Pulmonary artery endothelial cell (primary cell): ENCODE measurements around the gene TMEM171. TPM values are rescaled to one million over a fixed set of nuclear protein-coding genes. Genes with fewer than 3 reads are reported as not detected.
A peak's percentile ranks its signal among the peaks of the same experiment; 100 is the strongest.

Experiments used
- DNase-seq: peaks from one replicate; pipeline ENCODE4 v3.0.0-alpha.2; 2011; ENCODE audit warnings: low read depth, low spot score
- total RNA-seq: library from RNA; depleted of rRNA; stranded (reverse); fragments of >200 nt; gene quantifications from 2 replicates; pipeline ENCODE4 v1.2.3, GENCODE V29; 2014

Gene TMEM171
- total RNA-seq, 1 donor from 2014 or later: 12.0 TPM

DNA sequence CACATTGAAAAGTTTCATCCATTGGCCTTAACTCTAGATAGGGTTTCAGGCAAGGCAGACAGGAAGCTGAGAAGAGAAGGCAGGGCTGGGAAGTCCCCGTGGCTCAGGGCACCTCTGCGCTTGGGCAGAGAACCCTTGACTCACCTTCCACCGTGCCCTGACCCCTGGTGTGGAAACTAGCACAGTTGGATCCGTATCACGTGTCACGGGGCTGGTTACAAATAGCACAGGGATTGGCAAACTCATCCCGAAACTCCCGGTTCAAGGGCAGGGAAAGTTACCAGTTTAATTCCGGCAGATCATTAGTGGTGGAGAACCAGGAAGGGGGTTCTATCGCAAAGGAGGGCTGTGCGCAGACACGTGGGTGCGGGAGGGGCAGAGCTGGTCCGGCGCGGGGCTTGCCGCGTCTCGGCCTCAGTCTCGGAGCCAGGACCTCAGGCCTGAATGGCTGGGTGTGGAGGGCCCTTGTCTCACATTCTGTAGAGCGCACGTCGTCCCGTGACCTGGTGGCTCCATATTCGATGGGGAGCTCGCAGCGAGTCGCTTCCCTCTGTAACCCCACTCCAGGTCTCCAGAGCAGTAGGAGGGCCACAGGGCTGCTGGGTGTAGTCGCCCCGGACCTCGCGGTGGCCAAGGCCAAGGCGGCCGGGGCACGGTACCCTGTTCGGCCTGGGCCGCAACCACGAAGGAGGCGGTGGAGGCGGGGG lies 771 bp upstream of the TMEM171 start:
- DNase-seq: no peak

DNA sequence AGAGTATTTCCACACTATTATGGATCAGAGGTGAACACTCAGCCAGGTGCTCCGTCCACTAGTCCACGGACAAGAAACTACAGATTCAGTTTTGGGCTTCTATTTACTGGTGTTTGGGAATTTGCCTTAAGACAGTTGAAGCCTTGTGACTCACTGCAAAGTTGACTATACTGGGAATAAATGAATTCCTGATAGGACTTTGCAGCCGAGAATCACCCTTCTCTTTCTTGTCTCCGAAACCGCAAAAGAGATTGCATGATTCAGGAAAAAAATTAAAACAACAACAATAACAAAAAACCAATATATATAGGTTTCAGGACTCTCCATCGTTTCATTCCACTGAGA lies 716 bp downstream of the TMEM171 start:
- DNase-seq: no peak

DNA sequence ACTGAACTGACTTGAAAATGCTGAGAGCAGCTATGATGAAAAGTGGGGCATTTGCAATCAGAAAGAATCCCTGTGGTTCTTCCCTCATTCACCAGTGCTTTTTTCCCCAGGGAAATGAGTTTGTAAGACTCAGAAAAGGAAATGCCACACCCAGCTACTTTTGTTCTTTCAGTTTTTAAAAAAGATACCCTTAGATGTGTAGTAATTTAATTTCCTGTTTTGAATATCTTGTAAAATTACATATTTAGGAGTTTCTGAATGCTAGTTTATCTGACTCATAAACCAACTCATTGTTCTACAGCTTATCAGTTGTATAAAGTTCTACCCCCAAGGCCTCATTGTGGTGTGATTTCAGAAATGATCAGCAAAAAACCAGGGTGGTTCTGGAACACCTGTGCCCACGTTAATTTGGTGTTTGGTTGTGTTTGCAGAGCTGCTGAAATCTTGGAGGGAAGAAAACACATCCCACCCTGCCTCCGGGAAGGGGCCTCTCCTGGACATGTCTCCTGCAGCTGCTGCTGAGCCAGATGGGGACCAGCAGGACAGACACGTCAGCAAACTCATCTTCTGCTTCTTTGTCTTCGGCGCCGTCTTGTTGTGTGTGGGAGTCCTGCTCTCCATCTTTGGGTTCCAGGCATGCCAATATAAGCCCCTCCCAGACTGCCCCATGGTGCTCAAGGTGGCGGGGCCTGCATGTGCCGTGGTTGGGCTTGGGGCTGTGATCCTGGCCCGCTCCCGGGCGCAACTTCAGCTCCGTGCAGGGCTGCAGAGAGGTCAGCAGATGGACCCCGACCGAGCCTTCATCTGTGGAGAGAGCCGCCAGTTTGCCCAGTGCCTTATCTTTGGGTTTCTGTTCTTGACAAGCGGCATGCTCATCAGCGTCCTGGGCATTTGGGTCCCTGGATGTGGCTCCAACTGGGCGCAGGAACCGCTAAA lies 2.8 kb downstream of the TMEM171 start:
- DNase-seq: peak; percentile 55

- no peak for DNase-seq
Observed at GRCh38 chr5:73125289-73125688, 4.9 kb downstream of the TMEM171 start.

DNA sequence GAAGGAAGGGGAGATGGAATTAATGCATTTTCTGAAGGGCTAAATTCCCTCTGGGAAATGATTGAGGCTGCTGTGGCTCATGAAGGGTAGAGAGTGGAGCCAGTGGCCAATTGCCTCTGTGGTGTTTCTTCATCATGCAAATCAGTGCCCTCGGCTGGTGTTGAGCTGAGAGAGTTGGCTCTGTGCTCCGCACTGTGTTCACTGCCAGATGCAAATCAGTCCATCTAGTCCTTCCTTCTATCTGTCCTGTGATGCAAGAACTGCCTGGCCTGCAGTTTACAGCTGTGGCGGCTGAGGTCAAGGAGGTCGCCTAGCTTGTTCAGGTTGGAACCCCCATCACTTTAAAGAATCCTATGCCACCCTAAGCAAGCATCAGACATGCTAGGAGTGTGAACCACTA lies 6.0 kb downstream of the TMEM171 start:
- DNase-seq: no peak

DNA sequence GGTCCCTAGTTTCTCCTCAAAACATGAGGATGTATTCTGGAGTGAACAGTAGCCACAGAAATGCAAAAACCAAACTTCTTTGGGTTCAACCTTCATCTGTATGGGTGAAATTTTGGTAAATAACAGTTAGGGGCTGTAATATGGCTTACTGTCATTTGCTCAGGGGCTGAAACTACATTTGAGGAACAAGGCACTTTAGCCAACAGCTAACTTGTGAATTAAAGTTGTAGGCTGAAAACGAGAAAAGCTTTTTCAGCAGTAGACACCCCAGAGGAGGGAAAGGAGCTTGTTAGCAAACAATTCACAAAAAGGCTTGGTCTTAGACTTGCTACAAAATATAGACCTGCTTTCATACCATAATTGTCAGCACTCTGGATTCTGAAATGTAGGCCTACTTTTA lies 6.6 kb downstream of the TMEM171 start:
- no peak for DNase-seq

GRCh38 chr5:73129143-73129542 lies 8.8 kb downstream of the TMEM171 start:
- no peak for DNase-seq

- no peak for DNase-seq
Observed at GRCh38 chr5:73130811-73131210, 10.4 kb downstream of the TMEM171 start.

GRCh38 chr5:73131711-73132425 lies 11.5 kb downstream of the TMEM171 start:
- no peak for DNase-seq

- no peak for DNase-seq
Observed at GRCh38 chr5:73132759-73133158, 12.4 kb downstream of the TMEM171 start.

DNA sequence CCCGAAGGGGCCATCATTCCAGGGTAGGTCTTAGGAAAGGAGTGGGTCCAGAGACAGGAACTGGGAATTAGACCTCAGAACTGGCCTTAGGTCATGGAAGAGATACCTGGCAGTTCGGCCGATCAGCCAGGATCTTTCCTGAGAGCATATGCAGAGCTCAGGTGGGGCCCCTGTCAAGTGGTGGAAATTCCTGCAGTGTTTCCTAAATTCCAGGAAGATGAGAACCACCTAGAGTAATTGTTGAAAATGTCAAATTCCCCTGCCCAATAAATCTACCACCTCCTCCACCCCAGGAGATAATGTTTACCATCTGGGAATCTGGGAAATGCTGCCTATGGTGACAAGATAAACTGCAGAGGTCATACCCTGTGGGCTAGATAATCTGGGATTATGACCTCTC lies 14.6 kb downstream of the TMEM171 start:
- DNase-seq: no peak

DNA sequence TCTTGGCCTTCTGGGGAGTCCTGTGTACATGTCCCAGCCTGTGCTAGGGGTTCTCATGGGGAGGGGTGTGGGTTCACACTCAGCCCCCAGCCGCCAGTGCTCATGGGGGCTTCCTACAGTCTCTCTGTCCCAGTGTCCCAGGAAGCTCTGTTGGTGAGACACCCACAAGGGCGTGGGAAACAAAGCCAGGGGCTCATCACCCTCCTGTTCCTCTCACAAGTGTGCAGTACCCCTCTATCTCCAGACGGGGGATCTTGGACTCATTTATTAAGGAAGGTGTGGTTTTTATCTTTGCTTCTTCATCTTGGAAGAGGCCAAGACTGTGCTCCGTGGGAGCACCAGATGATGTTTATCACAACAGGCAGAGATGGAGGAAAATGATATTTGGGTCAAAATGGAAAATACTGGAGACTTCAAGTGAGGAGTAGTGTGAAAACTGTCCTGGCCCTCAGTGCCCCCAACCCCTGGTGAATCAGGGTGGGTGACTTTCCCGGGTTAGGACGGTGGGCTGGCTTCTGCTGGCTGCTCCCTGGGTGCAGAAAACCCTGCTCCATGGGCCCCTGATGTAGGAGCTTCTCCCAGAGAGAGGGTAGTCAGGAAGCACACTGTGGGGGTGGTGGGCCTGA lies 15.2 kb downstream of the TMEM171 start:
- DNase-seq: no peak

DNA sequence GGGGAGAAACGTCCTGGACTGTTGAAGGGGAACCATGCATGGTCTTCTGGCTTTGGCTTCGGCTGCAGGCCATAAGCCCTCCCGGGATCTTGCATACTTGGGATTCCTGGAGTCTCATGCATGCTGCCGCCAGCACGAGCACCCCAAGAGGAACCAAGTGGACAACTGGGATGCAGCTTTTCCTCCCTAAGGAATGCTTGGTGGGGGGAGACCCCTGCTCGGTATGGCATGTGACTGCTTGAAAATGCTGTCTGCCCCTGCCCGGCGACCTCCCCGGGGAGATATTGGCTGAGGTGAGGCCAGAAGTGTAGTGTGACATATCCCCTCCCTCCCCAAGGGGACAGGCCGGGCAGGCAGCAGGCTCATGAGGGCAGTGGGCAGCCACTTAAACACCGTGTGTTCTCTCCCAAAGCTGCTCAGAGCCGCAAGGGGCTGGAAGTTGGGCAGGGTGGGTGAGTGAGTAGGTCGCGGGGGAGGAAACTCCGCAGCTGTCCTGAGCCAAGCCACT lies 15.7 kb downstream of the TMEM171 start:
- DNase-seq: no peak

DNA sequence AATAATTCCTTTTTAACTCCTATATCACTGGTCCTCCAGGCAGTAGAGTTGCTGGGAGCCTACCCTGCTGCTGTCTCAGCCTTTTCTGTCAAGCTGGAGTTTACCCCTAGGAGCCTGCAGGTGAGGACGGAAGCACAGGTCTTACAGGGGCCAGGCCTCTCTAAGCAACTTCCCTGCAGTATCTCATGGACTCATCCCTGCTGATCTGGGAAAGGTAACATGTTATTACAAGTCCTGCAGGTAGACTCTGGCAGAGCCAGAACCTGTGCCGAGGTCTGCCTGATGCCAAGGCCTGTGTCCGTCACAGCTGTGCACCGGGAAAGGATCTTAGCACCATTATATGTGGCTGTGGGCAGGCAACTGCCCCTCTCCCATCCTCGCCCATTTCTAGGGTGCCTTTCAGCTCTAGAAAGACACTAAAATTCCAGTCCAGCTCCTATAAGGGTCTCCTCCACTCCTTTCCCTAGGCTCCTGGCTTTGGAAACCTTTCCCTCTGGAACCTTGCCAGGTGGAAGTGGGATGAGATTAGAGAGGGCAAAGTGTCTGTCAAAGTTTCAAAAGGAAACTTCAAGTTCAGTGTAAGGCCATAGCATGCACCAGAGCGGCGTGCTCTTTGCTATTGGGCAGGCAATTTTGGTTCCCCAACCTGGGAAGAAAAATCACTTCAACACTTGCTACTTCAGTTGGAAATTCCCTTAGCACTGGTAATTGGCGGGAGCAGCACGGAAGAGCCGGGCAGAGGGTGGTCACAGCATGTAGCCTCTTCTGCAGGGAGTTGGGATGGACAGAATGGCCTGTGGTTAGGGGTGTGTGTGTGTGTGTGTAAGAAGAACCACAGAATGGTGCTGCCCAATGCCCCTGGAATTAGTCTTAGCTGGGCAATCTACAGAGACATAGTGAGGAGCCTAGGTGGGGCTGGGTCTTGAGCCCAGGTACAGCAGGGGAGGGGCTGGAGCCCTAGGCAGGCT lies 17.5 kb downstream of the TMEM171 start:
- no peak for DNase-seq

- no peak for DNase-seq
Observed at GRCh38 chr5:73139485-73139884, 19.1 kb downstream of the TMEM171 start.

GRCh38 chr5:73140801-73141200 lies 20.4 kb downstream of the TMEM171 start:
- no peak for DNase-seq

GRCh38 chr5:73142035-73142434 lies 21.7 kb downstream of the TMEM171 start:
- no peak for DNase-seq

DNA sequence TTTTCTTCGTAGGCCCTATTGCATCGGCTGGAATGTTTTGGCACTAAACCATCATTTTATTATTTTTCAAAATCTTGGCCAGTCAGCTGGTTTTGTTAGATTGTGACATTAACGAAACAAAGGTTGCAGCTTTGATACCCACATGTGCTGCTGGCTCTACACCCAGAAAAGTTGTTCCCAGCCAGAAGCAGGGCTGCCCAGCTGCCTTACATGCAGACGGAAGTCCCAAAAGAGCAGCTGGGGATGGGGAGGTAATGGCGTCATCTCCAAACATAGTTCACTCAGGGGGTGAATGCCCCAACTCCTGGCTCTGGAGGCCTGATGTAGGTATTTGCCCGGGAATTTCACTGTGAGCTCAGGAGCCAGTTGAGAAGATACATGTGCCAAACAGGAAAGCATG lies 23.3 kb downstream of the TMEM171 start:
- DNase-seq: no peak

GRCh38 chr5:73149540-73149939 lies 29.2 kb downstream of the TMEM171 start:
- DNase-seq: no peak

DNA sequence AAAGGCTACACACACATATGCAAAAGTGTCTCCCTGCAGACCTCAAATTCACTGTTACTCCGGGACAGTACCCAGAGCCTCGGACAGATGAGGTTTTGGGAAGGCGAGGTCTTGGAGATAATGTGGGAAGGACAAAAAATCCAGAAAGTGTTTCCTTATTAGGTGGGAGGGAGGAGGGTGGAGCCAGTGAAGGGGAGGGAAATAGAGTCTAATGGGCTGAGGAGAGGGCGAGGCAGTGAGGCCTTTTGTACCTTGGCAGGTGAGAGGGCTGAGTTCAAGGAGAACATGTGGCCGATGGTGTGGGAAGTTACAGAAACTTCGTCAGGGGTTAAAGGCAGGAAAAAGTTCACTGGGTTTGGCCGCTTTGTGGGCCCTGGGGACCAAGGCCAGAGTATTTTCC lies 30.5 kb downstream of the TMEM171 start:
- no peak for DNase-seq
